Measurements from ENCODE around the gene ZNF444.
"Not testable (repeated sequence)": the region's sequence is repeated elsewhere in the genome, so short reads cannot be mapped to it uniquely, and the experiment has no call there.

The ZNF444 gene

GRCh38 chr19:56101095-56101494 is 40.0 kb upstream of the ZNF444 start:
- Histone ChIP-seq H3K36me3 (ENCODE audit: control insufficient read depth, insufficient read depth, low read length) (peaks cover 21% of the 10 kb centered on the region), H3K4me3 (ENCODE audit: low read length) (no peak overlapping the region), H3K9ac (ENCODE audit: low read length) (no peak overlapping the region), H3K4me1 (ENCODE audit: control insufficient read depth, insufficient read depth, low read length) (peaks cover 3% of the 10 kb centered on the region), H3K27ac (ENCODE audit: low read depth, low read length) (no peak overlapping the region), H3K27me3 (ENCODE audit: control insufficient read depth, insufficient read depth, low read length) (no peaks in the 10 kb centered on the region)

- peaks cover 3% of the 10 kb centered on the region for H3K4me1 ChIP-seq (ENCODE audit: control insufficient read depth, insufficient read depth, low read length)
- no peak overlapping the region for H3K27ac ChIP-seq (ENCODE audit: low read depth, low read length)
- no peak overlapping the region for H3K4me3 ChIP-seq (ENCODE audit: low read length)
- peaks cover 21% of the 10 kb centered on the region for H3K36me3 ChIP-seq (ENCODE audit: control insufficient read depth, insufficient read depth, low read length)
- H3K9ac ChIP-seq (ENCODE audit: low read length): no peak overlapping the region
- no peaks in the 10 kb centered on the region for H3K27me3 ChIP-seq (ENCODE audit: control insufficient read depth, insufficient read depth, low read length)
Observed at GRCh38 chr19:56101746-56102535, 39.1 kb upstream of the ZNF444 start.

DNA sequence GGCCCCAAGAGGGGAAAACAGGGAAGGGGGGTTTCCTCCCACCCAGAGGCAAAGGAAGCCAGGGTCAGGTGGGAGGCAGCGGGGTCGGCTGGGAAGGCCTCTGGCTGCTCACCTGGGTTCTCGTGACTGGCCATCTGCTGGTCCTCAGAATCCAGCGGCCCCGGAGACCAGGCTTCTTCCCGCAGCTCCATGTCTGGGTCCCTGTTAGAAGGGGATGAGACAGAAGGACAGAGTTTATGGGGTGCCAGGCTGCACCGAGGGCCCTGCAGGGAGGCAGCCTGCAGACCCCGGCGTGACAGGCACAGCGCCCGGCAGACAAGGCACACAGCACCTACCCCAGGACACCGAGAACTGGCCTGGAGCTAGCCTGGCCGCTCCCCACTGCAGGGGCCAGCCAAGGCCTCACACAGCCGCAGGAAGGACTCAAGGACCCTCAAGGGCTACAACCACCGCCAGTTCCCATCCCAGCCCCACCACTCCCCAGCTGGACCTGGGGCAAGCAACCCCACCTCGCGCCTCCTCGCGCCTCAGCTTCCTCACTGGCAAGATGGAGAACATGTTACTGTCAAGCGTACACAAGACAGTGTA is 38.0 kb upstream of the ZNF444 start:
- no peak overlapping the region for H3K9ac ChIP-seq (ENCODE audit: low read length)
- peaks cover 3% of the 10 kb centered on the region for H3K4me1 ChIP-seq (ENCODE audit: control insufficient read depth, insufficient read depth, low read length)
- H3K27ac ChIP-seq (ENCODE audit: low read depth, low read length): no peak overlapping the region
- no peaks in the 10 kb centered on the region for H3K27me3 ChIP-seq (ENCODE audit: control insufficient read depth, insufficient read depth, low read length)
- H3K36me3 ChIP-seq (ENCODE audit: control insufficient read depth, insufficient read depth, low read length): peaks cover 14% of the 10 kb centered on the region
- H3K4me3 ChIP-seq (ENCODE audit: low read length): no peak overlapping the region

- no peak overlapping the region for H3K4me3 ChIP-seq (ENCODE audit: low read length)
- H3K4me1 ChIP-seq (ENCODE audit: control insufficient read depth, insufficient read depth, low read length): peaks cover 15% of the 10 kb centered on the region
- peaks cover 11% of the 10 kb centered on the region for H3K36me3 ChIP-seq (ENCODE audit: control insufficient read depth, insufficient read depth, low read length)
- no peaks in the 10 kb centered on the region for H3K27me3 ChIP-seq (ENCODE audit: control insufficient read depth, insufficient read depth, low read length)
- H3K9ac ChIP-seq (ENCODE audit: low read length): no peak overlapping the region
- peak overlapping the region; percentile 32 for H3K27ac ChIP-seq (ENCODE audit: low read depth, low read length)
Observed at GRCh38 chr19:56104423-56104822, 36.7 kb upstream of the ZNF444 start.

DNA sequence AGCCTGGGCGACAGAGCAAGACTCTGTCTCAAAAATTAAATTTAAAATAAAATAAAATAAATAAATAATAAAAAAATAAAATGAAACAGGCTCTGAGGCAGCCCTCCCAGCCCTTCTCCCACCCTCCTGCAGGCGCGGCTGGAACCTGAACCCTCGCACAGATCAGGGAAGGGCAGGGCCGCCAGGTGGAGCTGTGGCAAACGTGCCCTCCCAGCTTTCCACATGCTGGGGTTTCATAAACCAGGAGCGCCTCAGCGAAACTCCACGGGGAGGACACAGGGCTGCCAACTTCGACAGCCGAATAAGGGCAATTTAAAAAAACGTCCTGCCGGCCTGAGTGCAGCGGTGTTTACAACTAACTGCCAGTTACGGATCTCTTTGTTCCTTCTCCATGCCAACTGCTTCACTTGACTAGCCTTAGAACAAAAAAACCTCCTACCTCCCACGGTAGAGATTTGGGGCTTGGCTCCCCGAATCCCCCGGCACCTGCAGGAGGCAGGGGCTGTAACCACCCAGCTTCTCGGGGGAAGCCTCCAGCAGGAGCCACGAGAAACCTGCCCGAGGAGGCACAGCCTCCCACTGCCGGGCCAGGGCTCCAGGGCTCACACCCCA is 35.9 kb upstream of the ZNF444 start:
- peak overlapping the region; percentile 30 for H3K9ac ChIP-seq (ENCODE audit: low read length)
- no peaks in the 10 kb centered on the region for H3K27me3 ChIP-seq (ENCODE audit: control insufficient read depth, insufficient read depth, low read length)
- H3K36me3 ChIP-seq (ENCODE audit: control insufficient read depth, insufficient read depth, low read length): peaks cover 7% of the 10 kb centered on the region
- peak overlapping the region; percentile 53 for H3K4me3 ChIP-seq (ENCODE audit: low read length)
- peaks cover 15% of the 10 kb centered on the region for H3K4me1 ChIP-seq (ENCODE audit: control insufficient read depth, insufficient read depth, low read length)
- peak overlapping the region; percentile 83 for H3K27ac ChIP-seq (ENCODE audit: low read depth, low read length)

GRCh38 chr19:56105831-56106396 is 35.2 kb upstream of the ZNF444 start:
- H3K27ac ChIP-seq (ENCODE audit: low read depth, low read length): peak overlapping the region; percentile 83
- peaks cover 22% of the 10 kb centered on the region for H3K4me1 ChIP-seq (ENCODE audit: control insufficient read depth, insufficient read depth, low read length)
- H3K27me3 ChIP-seq (ENCODE audit: control insufficient read depth, insufficient read depth, low read length); H3K36me3 ChIP-seq (ENCODE audit: control insufficient read depth, insufficient read depth, low read length); H3K9ac ChIP-seq (ENCODE audit: low read length): not testable (repeated sequence)
- H3K4me3 ChIP-seq (ENCODE audit: low read length): peak overlapping the region; percentile 17

- Histone ChIP-seq H3K27me3 (ENCODE audit: control insufficient read depth, insufficient read depth, low read length) (no peaks in the 10 kb centered on the region), H3K4me1 (ENCODE audit: control insufficient read depth, insufficient read depth, low read length) (peaks cover 27% of the 10 kb centered on the region), H3K27ac (ENCODE audit: low read depth, low read length) (no peak overlapping the region), H3K9ac (ENCODE audit: low read length) (no peak overlapping the region), H3K4me3 (ENCODE audit: low read length) (peak overlapping the region; percentile 17), H3K36me3 (ENCODE audit: control insufficient read depth, insufficient read depth, low read length) (peaks cover 6% of the 10 kb centered on the region)
Observed at GRCh38 chr19:56106397-56106849, 34.7 kb upstream of the ZNF444 start.

- peaks cover 33% of the 10 kb centered on the region for H3K4me1 ChIP-seq (ENCODE audit: control insufficient read depth, insufficient read depth, low read length)
- no peak overlapping the region for H3K9ac ChIP-seq (ENCODE audit: low read length)
- no peaks in the 10 kb centered on the region for H3K27me3 ChIP-seq (ENCODE audit: control insufficient read depth, insufficient read depth, low read length)
- H3K4me3 ChIP-seq (ENCODE audit: low read length): no peak overlapping the region
- H3K36me3 ChIP-seq (ENCODE audit: control insufficient read depth, insufficient read depth, low read length): peaks cover under 1% of the 10 kb centered on the region
- H3K27ac ChIP-seq (ENCODE audit: low read depth, low read length): no peak overlapping the region
Observed at GRCh38 chr19:56106993-56107392, 34.1 kb upstream of the ZNF444 start.

- no peak overlapping the region for H3K9ac ChIP-seq (ENCODE audit: low read length)
- H3K36me3 ChIP-seq (ENCODE audit: control insufficient read depth, insufficient read depth, low read length): no peaks in the 10 kb centered on the region
- peak overlapping the region; percentile 15 for H3K4me3 ChIP-seq (ENCODE audit: low read length)
- peaks cover 34% of the 10 kb centered on the region for H3K4me1 ChIP-seq (ENCODE audit: control insufficient read depth, insufficient read depth, low read length)
- H3K27me3 ChIP-seq (ENCODE audit: control insufficient read depth, insufficient read depth, low read length): no peaks in the 10 kb centered on the region
- peak overlapping the region; percentile 68 for H3K27ac ChIP-seq (ENCODE audit: low read depth, low read length)
Observed at GRCh38 chr19:56107626-56108351, 33.3 kb upstream of the ZNF444 start.

DNA sequence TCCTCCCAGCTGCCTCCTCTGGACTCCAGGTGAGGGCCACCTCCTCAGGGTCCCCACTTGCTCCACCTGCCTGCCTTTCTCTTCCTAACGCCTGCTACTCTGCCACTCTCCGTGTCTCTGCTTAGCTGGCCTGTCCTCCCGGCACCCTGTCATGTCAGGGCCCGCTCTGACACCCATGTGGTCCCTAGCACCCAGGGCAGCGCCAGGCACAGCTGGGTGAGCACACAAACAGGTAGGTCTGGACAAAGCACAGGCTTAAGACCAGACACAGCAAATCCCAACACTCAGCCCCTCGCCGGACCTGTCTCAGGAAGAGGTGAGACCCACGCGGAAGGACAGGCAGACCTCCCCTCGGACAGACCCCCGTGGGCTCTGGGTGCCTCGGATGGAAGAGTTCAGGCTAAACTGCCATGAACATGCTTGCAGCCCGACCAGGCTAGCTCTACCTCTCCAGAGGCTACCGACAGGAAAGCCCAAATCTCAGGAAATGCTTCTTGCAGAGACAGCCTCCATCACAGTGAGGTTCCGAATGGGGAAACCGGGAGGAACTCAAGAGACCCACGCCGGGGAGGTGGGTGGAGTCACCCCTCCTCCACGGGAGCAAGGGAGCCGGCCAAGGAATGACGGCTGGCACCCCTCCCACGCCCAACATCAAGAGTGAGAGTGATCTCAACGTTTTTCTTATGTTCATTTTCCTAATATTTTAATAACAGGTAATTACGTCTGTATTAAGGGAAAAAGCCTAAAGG is 32.5 kb upstream of the ZNF444 start:
- H3K36me3 ChIP-seq (ENCODE audit: control insufficient read depth, insufficient read depth, low read length): no peaks in the 10 kb centered on the region
- no peak overlapping the region for H3K9ac ChIP-seq (ENCODE audit: low read length)
- H3K4me1 ChIP-seq (ENCODE audit: control insufficient read depth, insufficient read depth, low read length): peaks cover 38% of the 10 kb centered on the region
- H3K27ac ChIP-seq (ENCODE audit: low read depth, low read length): peak overlapping the region; percentile 68
- no peaks in the 10 kb centered on the region for H3K27me3 ChIP-seq (ENCODE audit: control insufficient read depth, insufficient read depth, low read length)
- H3K4me3 ChIP-seq (ENCODE audit: low read length): peak overlapping the region; percentile 54

DNA sequence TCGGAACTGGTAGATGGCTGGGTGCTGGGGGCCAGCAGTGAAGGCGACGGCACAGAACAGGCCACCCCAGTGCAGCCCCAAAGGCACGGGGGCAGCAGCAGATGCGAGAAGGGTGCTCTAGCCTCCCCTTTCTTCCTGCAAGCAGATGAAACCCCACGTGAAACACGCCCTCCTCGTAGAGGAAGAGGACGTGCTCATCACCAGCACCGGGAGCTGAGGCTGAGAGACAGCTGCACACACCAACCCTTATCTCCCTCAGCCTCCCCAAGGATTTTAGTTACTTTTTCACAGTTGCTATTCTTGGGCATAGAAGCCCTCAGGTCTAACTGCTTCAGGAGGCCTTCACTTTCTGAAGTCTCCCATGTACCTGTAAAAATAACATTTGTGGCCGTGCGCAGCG is 31.9 kb upstream of the ZNF444 start:
- peaks cover 40% of the 10 kb centered on the region for H3K4me1 ChIP-seq (ENCODE audit: control insufficient read depth, insufficient read depth, low read length)
- no peak overlapping the region for H3K27ac ChIP-seq (ENCODE audit: low read depth, low read length)
- H3K9ac ChIP-seq (ENCODE audit: low read length): no peak overlapping the region
- no peaks in the 10 kb centered on the region for H3K36me3 ChIP-seq (ENCODE audit: control insufficient read depth, insufficient read depth, low read length)
- no peaks in the 10 kb centered on the region for H3K27me3 ChIP-seq (ENCODE audit: control insufficient read depth, insufficient read depth, low read length)
- peak overlapping the region; percentile 54 for H3K4me3 ChIP-seq (ENCODE audit: low read length)

All from rectal smooth muscle tissue (tissue), 1 donor.